A673 (cell line): ENCODE data around the gene ULK4. TPM values are rescaled to one million over a fixed set of nuclear protein-coding genes. Genes with fewer than 3 reads are reported as not detected.

Source experiments
- BruUV-seq: library from RNA; stranded (reverse); fragments of 400-500 nt; replicated peaks from 2 replicates; lab custom pipeline; 2021; lab: Mats Ljungman, UMichigan
- CTCF ChIA-PET: fragments of 300-600 bp; sonication (Branson Sonifier 250); formaldehyde crosslinking; loops from one replicate; lab custom pipeline; 2022; ENCODE audit warnings: antibody characterized with exemption; lab: Charles Lee
- POLR2A ChIA-PET: fragments of 300-600 bp; sonication (Branson Sonifier 250); formaldehyde crosslinking; loops from one replicate; lab custom pipeline; 2022; ENCODE audit warnings: antibody characterized with exemption; ENCODE audit not compliant: low non-redundant PET; lab: Charles Lee
- DNase-seq: peaks from one replicate; pipeline ENCODE4 v3.0.0-alpha.2; 2015; ENCODE audit warnings: low spot score
- H3K27ac ChIP-seq: fragments of 200-600 bp; sonication (generic); 2 replicates; pipeline ENCODE4 v1.5.1; 2016; ENCODE audit warnings: mixed run types, low read depth, mild to moderate bottlenecking, mixed read lengths, antibody characterized with exemption, low read length; ENCODE audit not compliant: poor library complexity, severe bottlenecking
- H3K27me3 ChIP-seq: fragments of 200-600 bp; sonication (generic); replicated peaks from 2 replicates; pipeline ENCODE4 v1.6.1; 2017; ENCODE audit warnings: mixed run types, low read depth, mild to moderate bottlenecking, mixed read lengths, antibody characterized with exemption, low read length; ENCODE audit not compliant: insufficient read depth, poor library complexity
- H3K36me3 ChIP-seq: fragments of 200-600 bp; sonication (generic); 2 replicates; pipeline ENCODE4 v1.6.1; 2016; ENCODE audit warnings: mixed run types, mild to moderate bottlenecking, mixed read lengths, antibody characterized with exemption, low read length; ENCODE audit not compliant: insufficient read depth, poor library complexity, severe bottlenecking
- H3K4me1 ChIP-seq: fragments of 200-600 bp; sonication (generic); 2 replicates; pipeline ENCODE4 v1.6.1; 2017; ENCODE audit warnings: mixed run types, mild to moderate bottlenecking, mixed read lengths, antibody characterized with exemption, low read length; ENCODE audit not compliant: insufficient read depth, poor library complexity, severe bottlenecking
- H3K4me3 ChIP-seq: fragments of 200-600 bp; sonication (generic); 2 replicates; pipeline ENCODE4 v1.5.1; 2016; ENCODE audit warnings: low read depth, mixed run types, mild to moderate bottlenecking, mixed read lengths, low read length; ENCODE audit not compliant: poor library complexity, severe bottlenecking
- H3K9me3 ChIP-seq: fragments of 200-600 bp; sonication (generic); 2 replicates; pipeline ENCODE4 v1.6.1; 2016; ENCODE audit warnings: mixed run types, low read depth, mild to moderate bottlenecking, mixed read lengths, antibody characterized with exemption, low read length; ENCODE audit not compliant: poor library complexity, severe bottlenecking
- EZH2 ChIP-seq: fragments of 200-600 bp; sonication (generic); IDR thresholded peaks from 2 replicates; pipeline ENCODE4 v1.6.1; 2017; ENCODE audit warnings: borderline replicate concordance, low read depth, mild to moderate bottlenecking, mixed read lengths, antibody characterized with exemption, low read length; ENCODE audit not compliant: poor library complexity, severe bottlenecking
- intact Hi-C: fragments of 100-400 bp; cut with micrococcal nuclease; formaldehyde crosslinking; loops from one replicate; pipeline ENCODE4 v1.10.0; 2022; ENCODE audit not compliant: unreplicated experiment
- total RNA-seq: library from RNA; stranded (reverse); gene quantifications from 2 replicates; pipeline ENCODE4 v1.2.3, GENCODE V29; 2021
- TF ChIP-seq, protein P1 (sequence below): fragments of 300-800, 200-600 bp; sonication (generic); conservative IDR thresholded peaks from 2 replicates; pipeline ENCODE4 v1.5.1; 2017; ENCODE audit warnings: low read depth, mild to moderate bottlenecking, antibody characterized with exemption, low read length, moderate library complexity, mixed read lengths

The ULK4 gene
- total RNA-seq, 1 experiment from 2014 or later: 7.4 TPM

DNA sequence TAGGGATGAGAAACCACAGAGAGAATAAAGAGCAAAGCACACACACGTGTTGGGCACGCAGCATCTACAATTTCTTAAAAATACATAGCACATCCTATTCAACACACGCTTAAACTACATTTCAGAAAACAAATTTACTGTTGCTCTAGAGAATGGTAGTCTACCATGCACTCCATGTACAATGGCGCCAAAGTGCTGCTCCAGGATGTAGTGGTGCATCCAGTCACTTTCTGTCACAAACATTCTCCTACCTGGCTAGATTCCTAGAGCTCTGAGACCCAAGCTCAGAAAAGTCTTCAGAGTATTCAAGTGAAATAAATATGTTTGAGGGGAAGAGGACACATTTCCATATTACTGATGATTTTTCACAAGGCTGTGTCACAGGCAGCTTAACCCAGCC lies 388.3 kb downstream of the ULK4 start:
- intact Hi-C loops: no loop called here
- no peaks in the 10 kb centered on the region for H3K27me3 ChIP-seq
- POLR2A ChIA-PET: no interaction called here
- BruUV-seq: no TSS peak
- H3K27ac ChIP-seq: no peak overlapping the region
- TF ChIP-seq, protein P1, sequence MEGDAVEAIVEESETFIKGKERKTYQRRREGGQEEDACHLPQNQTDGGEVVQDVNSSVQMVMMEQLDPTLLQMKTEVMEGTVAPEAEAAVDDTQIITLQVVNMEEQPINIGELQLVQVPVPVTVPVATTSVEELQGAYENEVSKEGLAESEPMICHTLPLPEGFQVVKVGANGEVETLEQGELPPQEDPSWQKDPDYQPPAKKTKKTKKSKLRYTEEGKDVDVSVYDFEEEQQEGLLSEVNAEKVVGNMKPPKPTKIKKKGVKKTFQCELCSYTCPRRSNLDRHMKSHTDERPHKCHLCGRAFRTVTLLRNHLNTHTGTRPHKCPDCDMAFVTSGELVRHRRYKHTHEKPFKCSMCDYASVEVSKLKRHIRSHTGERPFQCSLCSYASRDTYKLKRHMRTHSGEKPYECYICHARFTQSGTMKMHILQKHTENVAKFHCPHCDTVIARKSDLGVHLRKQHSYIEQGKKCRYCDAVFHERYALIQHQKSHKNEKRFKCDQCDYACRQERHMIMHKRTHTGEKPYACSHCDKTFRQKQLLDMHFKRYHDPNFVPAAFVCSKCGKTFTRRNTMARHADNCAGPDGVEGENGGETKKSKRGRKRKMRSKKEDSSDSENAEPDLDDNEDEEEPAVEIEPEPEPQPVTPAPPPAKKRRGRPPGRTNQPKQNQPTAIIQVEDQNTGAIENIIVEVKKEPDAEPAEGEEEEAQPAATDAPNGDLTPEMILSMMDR: no peak
- TF ChIP-seq EZH2: no peak
- H3K4me1 ChIP-seq: no peaks in the 10 kb centered on the region
- H3K36me3 ChIP-seq: no peaks in the 10 kb centered on the region
- DNase-seq: no peak
- no peak overlapping the region for H3K4me3 ChIP-seq
- CTCF ChIA-PET: no interaction called here
- H3K9me3 ChIP-seq: no peaks in the 10 kb centered on the region

- POLR2A ChIA-PET: no interaction called here
- intact Hi-C loops: no loop called here
Observed at GRCh38 chr3:41572092-41572491, 389.8 kb downstream of the ULK4 start.

DNA sequence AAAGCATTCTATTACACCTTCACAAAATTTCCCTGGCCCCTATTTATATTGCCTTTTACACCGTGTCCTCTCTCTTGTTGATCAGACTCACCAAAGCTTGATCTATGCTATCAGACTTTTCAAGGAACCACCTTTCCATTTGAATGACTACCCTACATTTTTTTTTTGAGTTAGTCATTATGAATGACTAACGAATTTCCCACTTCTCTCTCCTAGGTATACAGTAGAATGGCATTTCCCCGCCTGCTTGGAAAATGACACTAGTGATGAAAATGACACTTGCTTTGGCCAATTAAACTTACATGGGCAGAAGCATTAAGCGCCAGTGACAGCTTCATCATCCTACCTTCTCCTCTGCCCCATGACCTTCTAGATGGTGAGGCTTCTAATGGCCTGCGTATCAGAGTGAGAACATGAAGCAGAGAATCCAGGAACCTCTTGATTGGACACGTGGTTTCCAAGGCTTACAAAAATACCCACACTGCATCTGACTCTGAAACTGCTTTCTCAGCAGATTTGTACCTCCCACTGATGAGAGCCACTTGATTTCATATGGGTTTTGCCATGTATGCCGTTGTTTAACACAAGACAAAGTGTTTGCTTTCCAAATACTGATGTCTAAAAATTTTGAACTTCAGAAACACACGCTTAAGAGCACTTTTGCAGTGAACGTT lies 392.1 kb downstream of the ULK4 start:
- no TSS peak for BruUV-seq
- H3K4me3 ChIP-seq: no peak overlapping the region
- no peaks in the 10 kb centered on the region for H3K27me3 ChIP-seq
- ChIA-PET POLR2A (no interaction called here), CTCF (no interaction called here)
- H3K27ac ChIP-seq: no peak overlapping the region
- no peaks in the 10 kb centered on the region for H3K4me1 ChIP-seq
- H3K36me3 ChIP-seq: no peaks in the 10 kb centered on the region
- TF ChIP-seq, protein P1: no peak
- no peak for TF ChIP-seq EZH2
- DNase-seq: no peak
- no peaks in the 10 kb centered on the region for H3K9me3 ChIP-seq
- intact Hi-C loops: no loop called here

More at GRCh38 chr3:41572092-41572491, 389.8 kb downstream of the ULK4 start:
- H3K36me3 ChIP-seq: no peaks in the 10 kb centered on the region
- H3K27me3 ChIP-seq: no peaks in the 10 kb centered on the region
- no peak overlapping the region for H3K27ac ChIP-seq
- H3K4me1 ChIP-seq: no peaks in the 10 kb centered on the region
- TF ChIP-seq, protein P1: no peak
- no peak for TF ChIP-seq EZH2
- H3K4me3 ChIP-seq: no peak overlapping the region
- BruUV-seq: no TSS peak
- no peak for DNase-seq
- CTCF ChIA-PET: no interaction called here
- no peaks in the 10 kb centered on the region for H3K9me3 ChIP-seq
